Hepatocyte (in vitro differentiated cells): ENCODE results near the gene NEK4. TPM values are rescaled to one million over a fixed set of nuclear protein-coding genes. Genes with fewer than 3 reads are reported as not detected.

ENCODE experiments used
- DNase-seq: peaks from one replicate; pipeline ENCODE4 v3.0.0-alpha.2; 2016; ENCODE audit warnings: low spot score
- H2AFZ ChIP-seq: fragments of 200-600 bp; sonication (generic); 2 replicates; pipeline ENCODE4 v1.6.0; 2016; ENCODE audit warnings: antibody characterized with exemption, mild to moderate bottlenecking
- H3K27ac ChIP-seq: fragments of 200-600 bp; sonication (generic); 2 replicates; pipeline ENCODE4 v1.5.1; 2016; ENCODE audit warnings: mild to moderate bottlenecking
- H3K27me3 ChIP-seq: fragments of 200-600 bp; sonication (generic); 2 replicates; pipeline ENCODE4 v1.6.1; 2016
- H3K36me3 ChIP-seq: fragments of 200-600 bp; sonication (generic); replicated peaks from 2 replicates; pipeline ENCODE4 v1.5.1; 2016; ENCODE audit warnings: low read depth; ENCODE audit not compliant: insufficient read depth
- H3K4me1 ChIP-seq: fragments of 200-600 bp; sonication (generic); 2 replicates; pipeline ENCODE4 v1.5.1; 2016; ENCODE audit warnings: mild to moderate bottlenecking, moderate library complexity; ENCODE audit not compliant: insufficient read depth
- H3K4me2 ChIP-seq: fragments of 200-600 bp; sonication (generic); 2 replicates; pipeline ENCODE4 v1.6.0; 2016
- H3K4me3 ChIP-seq: fragments of 200-600 bp; sonication (generic); 2 replicates; pipeline ENCODE4 v1.5.1; 2016; ENCODE audit warnings: mild to moderate bottlenecking
- H3K79me2 ChIP-seq: fragments of 200-600 bp; sonication (generic); 2 replicates; pipeline ENCODE4 v1.6.0; 2017; ENCODE audit warnings: mild to moderate bottlenecking
- H3K9me2 ChIP-seq: fragments of 200-600 bp; sonication (generic); replicated peaks from 2 replicates; pipeline ENCODE4 v1.6.0; 2017; ENCODE audit warnings: mild to moderate bottlenecking; ENCODE audit not compliant: insufficient read depth
- H3K9me3 ChIP-seq: fragments of 200-600 bp; sonication (generic); 2 replicates; pipeline ENCODE4 v1.5.1; 2016; ENCODE audit warnings: low read depth, mild to moderate bottlenecking
- H4K20me1 ChIP-seq: fragments of 200-600 bp; sonication (generic); 2 replicates; pipeline ENCODE4 v1.6.0; 2016; ENCODE audit warnings: mild to moderate bottlenecking; ENCODE audit not compliant: insufficient read depth, poor library complexity, severe bottlenecking
- CTCF ChIP-seq: fragments of 200-600 bp; sonication (generic); IDR thresholded peaks from 2 replicates; pipeline ENCODE4 v1.5.1; 2016; ENCODE audit warnings: antibody characterized with exemption, mild to moderate bottlenecking; ENCODE audit not compliant: poor library complexity
- EZH2 ChIP-seq: fragments of 200-600 bp; sonication (generic); IDR thresholded peaks from 2 replicates; pipeline ENCODE4 v1.6.1; 2016; ENCODE audit warnings: antibody characterized with exemption, mild to moderate bottlenecking, borderline replicate concordance
- EZH2phosphoT487 ChIP-seq: fragments of 200-600 bp; sonication (generic); IDR thresholded peaks from one replicate; pipeline ENCODE4 v1.6.1; 2018; ENCODE audit warnings: antibody characterized with exemption, mild to moderate bottlenecking, low read depth, moderate library complexity; ENCODE audit not compliant: unreplicated experiment, severe bottlenecking
- WGBS: methylation state at CpG from one replicate; pipeline ENCODE4 v1.1.6; 2016; ENCODE audit warnings: low lambda C conversion rate; ENCODE audit errors: missing lambda C conversion rate; 5-methylcytosine and 5-hydroxymethylcytosine counted together
- polyA plus RNA-seq: library from polyadenylated mRNA; unstranded; fragments of >200 nt; fragmentation: Nextera tagmentation; extraction: Ambion mirVana; gene quantifications from 2 replicates; pipeline ENCODE4 v1.2.1, GENCODE V29; 2016
- total RNA-seq: library from RNA; depleted of rRNA; stranded (reverse); fragments of >200 nt; gene quantifications from 2 replicates; pipeline ENCODE4 v1.2.3, GENCODE V29; 2014

Gene NEK4
- total and polyA plus RNA-seq, 2 experiments from 2014 or later, result 8.0 to 19.2 TPM

GRCh38 chr3:52817221-52817620 is 46.5 kb upstream of the NEK4 start:
- TF ChIP-seq EZH2 (no peak), CTCF (no peak), EZH2phosphoT487 (no peak)
- Histone ChIP-seq H3K9me3 (no peaks in the 10 kb centered on the region), H3K79me2 (no peaks in the 10 kb centered on the region), H3K4me3 (no peak overlapping the region), H3K36me3 (no peaks in the 10 kb centered on the region), H3K4me1 (no peaks in the 10 kb centered on the region), H3K4me2 (no peak overlapping the region), H3K27ac (no peak overlapping the region), H3K27me3 (no peaks in the 10 kb centered on the region), H4K20me1 (no peaks in the 10 kb centered on the region), H3K9me2 (no peaks in the 10 kb centered on the region), H2AFZ (no peak overlapping the region)
- WGBS, result 98% methylated on average over 10 of the region's 10 CpGs
- DNase-seq, result no peak

- Histone ChIP-seq H3K4me1 (no peaks in the 10 kb centered on the region), H3K4me2 (no peak overlapping the region), H3K4me3 (no peak overlapping the region), H3K36me3 (no peaks in the 10 kb centered on the region), H3K27me3 (no peaks in the 10 kb centered on the region), H2AFZ (no peak overlapping the region), H3K9me2 (no peaks in the 10 kb centered on the region), H3K27ac (no peak overlapping the region), H4K20me1 (no peaks in the 10 kb centered on the region), H3K79me2 (no peaks in the 10 kb centered on the region), H3K9me3 (no peaks in the 10 kb centered on the region)
- no peak for TF ChIP-seq EZH2phosphoT487
- TF ChIP-seq EZH2, result no peak
- no peak for TF ChIP-seq CTCF
- no peak for DNase-seq
- WGBS, result 89% methylated on average over 10 of the region's 10 CpGs
Observed at GRCh38 chr3:52816654-52817053, 45.9 kb upstream of the NEK4 start.

GRCh38 chr3:52816199-52816598 is 45.5 kb upstream of the NEK4 start:
- Histone ChIP-seq H3K9me2 (no peaks in the 10 kb centered on the region), H3K9me3 (no peaks in the 10 kb centered on the region), H3K27ac (no peak overlapping the region), H2AFZ (no peak overlapping the region), H3K27me3 (no peaks in the 10 kb centered on the region), H3K4me3 (no peak overlapping the region), H3K4me1 (no peaks in the 10 kb centered on the region), H3K79me2 (no peaks in the 10 kb centered on the region), H3K4me2 (no peak overlapping the region), H3K36me3 (no peaks in the 10 kb centered on the region), H4K20me1 (no peaks in the 10 kb centered on the region)
- TF ChIP-seq EZH2, result no peak
- TF ChIP-seq EZH2phosphoT487, result no peak
- TF ChIP-seq CTCF, result no peak
- no peak for DNase-seq
- 96% methylated on average over 6 of the region's 6 CpGs for WGBS

- H4K20me1 ChIP-seq, result no peaks in the 10 kb centered on the region
Observed at GRCh38 chr3:52813810-52814209, 43.1 kb upstream of the NEK4 start.

More at GRCh38 chr3:52813810-52814209, 43.1 kb upstream of the NEK4 start:
- H3K4me2 ChIP-seq, result no peak overlapping the region
- no peaks in the 10 kb centered on the region for H3K9me3 ChIP-seq
- no peak overlapping the region for H3K4me3 ChIP-seq
- H3K9me2 ChIP-seq, result no peaks in the 10 kb centered on the region
- no peaks in the 10 kb centered on the region for H3K36me3 ChIP-seq
- H3K79me2 ChIP-seq, result no peaks in the 10 kb centered on the region
- no peaks in the 10 kb centered on the region for H3K4me1 ChIP-seq
- no peak for DNase-seq
- no peak overlapping the region for H3K27ac ChIP-seq
- H2AFZ ChIP-seq, result no peak overlapping the region
- H3K27me3 ChIP-seq, result no peaks in the 10 kb centered on the region
- WGBS, result 87% methylated on average over 8 of the region's 8 CpGs
- TF ChIP-seq EZH2phosphoT487, result no peak
- no peak for TF ChIP-seq CTCF
- no peak for TF ChIP-seq EZH2
